Measurements from ENCODE around the gene PAF1. TPM values are rescaled to one million over a fixed set of nuclear protein-coding genes. Genes with fewer than 3 reads are reported as not detected.

The PAF1 gene
- total RNA-seq, 1 experiment from 2014 or later, result 38.0 TPM

GRCh38 chr19:39356647-39357046 is 34.3 kb downstream of the PAF1 start:
- no peaks in the 10 kb centered on the region for H3K79me2 ChIP-seq (ENCODE audit: insufficient read depth, low read length)
- no peak overlapping the region for H3K27ac Mint-ChIP-seq
- H3K79me1 ChIP-seq (ENCODE audit: insufficient read depth, low read depth, low read length, poor library complexity, severe bottlenecking), result no peaks in the 10 kb centered on the region
- no peaks in the 10 kb centered on the region; the same call in 1 of the 2 replicates for H3K27me3 Mint-ChIP-seq (ENCODE audit: low read depth)
- H3K4ac ChIP-seq (ENCODE audit: low read depth, low read length), result no peak overlapping the region
- no peak overlapping the region for H3K9ac ChIP-seq (ENCODE audit: extremely low read depth, insufficient read length, low read length)
- no peak overlapping the region for H2BK120ac ChIP-seq (ENCODE audit: low read depth, low read length, poor library complexity, severe bottlenecking)
- no peaks in the 10 kb centered on the region for H4K20me1 ChIP-seq (ENCODE audit: control insufficient read depth, insufficient read depth, insufficient read length)
- TF ChIP-seq, protein P1, sequence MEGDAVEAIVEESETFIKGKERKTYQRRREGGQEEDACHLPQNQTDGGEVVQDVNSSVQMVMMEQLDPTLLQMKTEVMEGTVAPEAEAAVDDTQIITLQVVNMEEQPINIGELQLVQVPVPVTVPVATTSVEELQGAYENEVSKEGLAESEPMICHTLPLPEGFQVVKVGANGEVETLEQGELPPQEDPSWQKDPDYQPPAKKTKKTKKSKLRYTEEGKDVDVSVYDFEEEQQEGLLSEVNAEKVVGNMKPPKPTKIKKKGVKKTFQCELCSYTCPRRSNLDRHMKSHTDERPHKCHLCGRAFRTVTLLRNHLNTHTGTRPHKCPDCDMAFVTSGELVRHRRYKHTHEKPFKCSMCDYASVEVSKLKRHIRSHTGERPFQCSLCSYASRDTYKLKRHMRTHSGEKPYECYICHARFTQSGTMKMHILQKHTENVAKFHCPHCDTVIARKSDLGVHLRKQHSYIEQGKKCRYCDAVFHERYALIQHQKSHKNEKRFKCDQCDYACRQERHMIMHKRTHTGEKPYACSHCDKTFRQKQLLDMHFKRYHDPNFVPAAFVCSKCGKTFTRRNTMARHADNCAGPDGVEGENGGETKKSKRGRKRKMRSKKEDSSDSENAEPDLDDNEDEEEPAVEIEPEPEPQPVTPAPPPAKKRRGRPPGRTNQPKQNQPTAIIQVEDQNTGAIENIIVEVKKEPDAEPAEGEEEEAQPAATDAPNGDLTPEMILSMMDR (conservative IDR thresholded peaks at IDR 0.05), result no peak
- no peaks in the 10 kb centered on the region for H3K4me1 ChIP-seq (ENCODE audit: insufficient read depth, low read length)
- no peak overlapping the region for H2BK15ac ChIP-seq (ENCODE audit: low read depth, low read length)
- no peaks in the 10 kb centered on the region for H3K4me1 Mint-ChIP-seq
- no peak overlapping the region for H3K23ac ChIP-seq (ENCODE audit: insufficient read length, low read depth, low read length)
- no peak for DNase-seq
- H3K23me2 ChIP-seq (ENCODE audit: insufficient read length, low read depth, low read length, poor library complexity, severe bottlenecking), result no peaks in the 10 kb centered on the region
- H4K91ac ChIP-seq (ENCODE audit: insufficient read length, low read depth, low read length), result no peak overlapping the region
- no peak overlapping the region for H3T11ph ChIP-seq (ENCODE audit: low read length)
- no peaks in the 10 kb centered on the region for H3K9me3 ChIP-seq (ENCODE audit: control insufficient read depth, low read depth, low read length)
- no peak overlapping the region for H3K27ac ChIP-seq (ENCODE audit: insufficient read length, low read depth, low read length)
- H3K56ac ChIP-seq (ENCODE audit: insufficient read length, low read depth, low read length), result no peak overlapping the region
- no peak overlapping the region for H3K4me2 ChIP-seq (ENCODE audit: insufficient read depth, insufficient read length, low read length)
- H3K14ac ChIP-seq (ENCODE audit: insufficient read depth, low read length), result no peak overlapping the region
- no peak overlapping the region for H2AK5ac ChIP-seq (ENCODE audit: insufficient read length, low read length)
- H3K9me3 Mint-ChIP-seq, result no peaks in the 10 kb centered on the region
- no peak overlapping the region for H2AFZ ChIP-seq (ENCODE audit: low read length)
- no peak overlapping the region for H2BK20ac ChIP-seq (ENCODE audit: low read depth, low read length, poor library complexity, severe bottlenecking)
- no peak overlapping the region for H4K8ac ChIP-seq (replicated peaks; ENCODE audit: insufficient read length, low read depth, low read length)
- no peak overlapping the region for H3K4me3 Mint-ChIP-seq
- H3K27me3 ChIP-seq (ENCODE audit: insufficient read depth, low read length), result no peaks in the 10 kb centered on the region; the same call in 1 of the 2 replicates
- H2BK12ac ChIP-seq (ENCODE audit: insufficient read length, low read depth, low read length), result no peak overlapping the region
- no peak overlapping the region for H3K18ac ChIP-seq (ENCODE audit: insufficient read length, low read depth, low read length)
- H3K36me3 Mint-ChIP-seq (ENCODE audit: insufficient read depth in 1 of 3, low read depth in 3 of 3), result peaks cover 46 to 79% (median 78%) of the 10 kb centered on the region in 3 experiments
- H4K5ac ChIP-seq (ENCODE audit: insufficient read length, low read depth, low read length), result no peak overlapping the region
- no CpG with 5 or more reads among the region's 18 CpGs for WGBS (ENCODE audit: extremely low coverage, insufficient read length, low lambda C conversion rate)
- no peak overlapping the region for H2BK5ac ChIP-seq (ENCODE audit: insufficient read length, low read length)
